K562 (cell line): ENCODE measurements around the gene HMBS. TPM values are rescaled to one million over a fixed set of nuclear protein-coding genes. Genes with fewer than 3 reads are reported as not detected.
A peak's percentile ranks its signal among the peaks of the same experiment; 100 is the strongest.

Experiments used
- ATAC-seq: fragments of 200-7000 bp; cut with Tn5 transposase; 3 replicates; pipeline ENCODE4 v1.9.1; 2020; ENCODE audit warnings: moderate library complexity
- BruUV-seq: library from RNA; stranded (reverse); fragments of 400-500 nt; replicated peaks from 2 replicates; lab custom pipeline; 2021; lab: Mats Ljungman, UMichigan
- CTCF ChIA-PET: fragments of 300-600 bp; formaldehyde crosslinking; extraction: SDS; loops from one replicate; lab custom pipeline; 2021; ENCODE audit warnings: low intra/inter-chr PET ratio; lab: Yijun Ruan, JAX
- POLR2A ChIA-PET: fragments of 300-600, 350-650 bp; sonication (Branson Sonifier 250); formaldehyde crosslinking; extraction: SDS; loops from one replicate; lab custom pipeline; 2021; ENCODE audit warnings: antibody characterized with exemption, inconsistent platforms; lab: Yijun Ruan, JAX
- DNase-seq, 4 experiments: peaks; one replicate each; pipeline versions ENCODE4 v3.0.0 to v3.0.0-alpha.2; 2011 to 2018; ENCODE audit warnings: low spot score in 3 of 4, mixed read lengths in 3 of 4; ENCODE audit errors: extremely low read depth in 1 of 4
- FAIRE-seq: peaks from 2 replicates; lab custom pipeline; 2011; peaks lifted over from hg19 to GRCh38; lab: Jason Lieb, UNC
- H2AFZ ChIP-seq: 2 replicates; pipeline ENCODE4 v1.6.0; 2011; ENCODE audit warnings: low read depth, low read length, control low read depth, inconsistent platforms
- H3K27ac ChIP-seq: fragments of 200-600 bp; 3 replicates; pipeline ENCODE4 v1.8.0; 2011; ENCODE audit warnings: low read depth, mild to moderate bottlenecking, control low read depth, inconsistent platforms, low read length, moderate library complexity, mixed read lengths; ENCODE audit errors: extremely low read depth
- H3K27me3 ChIP-seq, 2 experiments: fragments of 300-600 bp in 1 of 2; 2 replicates in 1 of 2; 3 replicates in 1 of 2; pipeline versions ENCODE4 v1.6.0 to v1.8.0; 2011; ENCODE audit warnings: inconsistent platforms in 2 of 2, low read length in 2 of 2, mild to moderate bottlenecking in 1 of 2, mixed read lengths in 1 of 2, moderate library complexity in 1 of 2; ENCODE audit not compliant: control insufficient read depth in 2 of 2, insufficient read depth in 2 of 2
- H3K36me3 ChIP-seq: fragments of 300-600 bp; 3 replicates; pipeline ENCODE4 v1.8.0; 2011; ENCODE audit warnings: mild to moderate bottlenecking, low read length, inconsistent platforms; ENCODE audit not compliant: control insufficient read depth, insufficient read depth
- H3K4me1 ChIP-seq, 2 experiments: fragments of 200-600 bp in 1 of 2; replicated peaks in 1 of 2; 2 replicates in 1 of 2; 3 replicates in 1 of 2; pipeline versions ENCODE4 v1.5.1 to v1.8.0; 2011; ENCODE audit warnings: inconsistent platforms in 2 of 2, low read length in 2 of 2, mild to moderate bottlenecking in 1 of 2, mixed read lengths in 1 of 2, moderate library complexity in 1 of 2; ENCODE audit not compliant: control insufficient read depth in 2 of 2, insufficient read depth in 2 of 2
- H3K4me2 ChIP-seq: 2 replicates; pipeline ENCODE4 v1.6.1; 2011; ENCODE audit warnings: low read length, control low read depth, inconsistent platforms, mixed read lengths; ENCODE audit not compliant: insufficient read depth
- H3K4me3 ChIP-seq: fragments of 200-600 bp; sonication (generic), shearing (Covaris generic); 2 replicates; pipeline ENCODE4 v1.5.1; 2016; ENCODE audit warnings: control low read depth, inconsistent platforms
- H3K79me2 ChIP-seq: fragments of 200-600 bp; 3 replicates; pipeline ENCODE4 v1.8.0; 2011; ENCODE audit warnings: low read length, inconsistent platforms; ENCODE audit not compliant: control insufficient read depth, insufficient read depth
- H3K9ac ChIP-seq, 2 experiments: 2 replicates each; pipeline versions ENCODE4 v1.6.0 to v1.6.1; 2011; ENCODE audit warnings: low read depth in 2 of 2, low read length in 2 of 2, control low read depth in 1 of 2, inconsistent platforms in 1 of 2, mild to moderate bottlenecking in 1 of 2, mixed read lengths in 1 of 2; ENCODE audit not compliant: insufficient read depth in 1 of 2
- H3K9me1 ChIP-seq: one replicate; pipeline ENCODE4 v1.6.0; 2011; ENCODE audit warnings: inconsistent platforms, mild to moderate bottlenecking, low read length, moderate library complexity; ENCODE audit not compliant: control insufficient read depth, insufficient read depth
- H3K9me3 ChIP-seq: replicated peaks from 2 replicates; pipeline ENCODE4 v1.5.1; 2011; ENCODE audit warnings: low read depth, low read length, inconsistent platforms; ENCODE audit not compliant: control insufficient read depth, insufficient read depth
- H4K20me1 ChIP-seq: replicated peaks from 2 replicates; pipeline ENCODE4 v1.6.1; 2011; ENCODE audit warnings: low read length, inconsistent platforms, mixed read lengths; ENCODE audit not compliant: control insufficient read depth, insufficient read depth
- BRF1 ChIP-seq: IDR thresholded peaks from 3 replicates; pipeline ENCODE4 v1.6.1; 2011; ENCODE audit warnings: borderline replicate concordance, mild to moderate bottlenecking; ENCODE audit not compliant: insufficient read length; ENCODE audit errors: extremely low read depth
- KDM5B ChIP-seq: fragments of 200-600 bp; sonication (generic); IDR thresholded peaks from 2 replicates; pipeline ENCODE4 v1.6.1; 2012; ENCODE audit warnings: low read depth, mild to moderate bottlenecking, moderate library complexity, low read length, control low read depth, inconsistent platforms; ENCODE audit not compliant: insufficient replicate concordance
- PCBP2 ChIP-seq: fragments of 200-400 bp; formaldehyde crosslinking; IDR thresholded peaks from 2 replicates; pipeline ENCODE4 v1.6.1; 2018; ENCODE audit warnings: low read length, low read depth, mild to moderate bottlenecking, moderate library complexity; ENCODE audit not compliant: poor library complexity, severe bottlenecking
- POLR2G ChIP-seq: fragments of 200-400 bp; formaldehyde crosslinking; IDR thresholded peaks from 2 replicates; pipeline ENCODE4 v1.6.1; 2017; ENCODE audit warnings: low read depth, mild to moderate bottlenecking, antibody characterized with exemption, low read length, moderate library complexity
- RBFOX2 ChIP-seq: fragments of 200-400 bp; formaldehyde crosslinking; IDR thresholded peaks from 2 replicates; pipeline ENCODE4 v1.6.1; 2017; ENCODE audit warnings: low read depth, mild to moderate bottlenecking, low read length, moderate library complexity
- ZFP36 ChIP-seq: fragments of 150-350 bp; IDR thresholded peaks from 2 replicates; pipeline ENCODE4 v1.6.1; 2018; ENCODE audit warnings: low read length, low read depth; ENCODE audit not compliant: partially characterized antibody
- WGBS: fragments of 100-300 bp; shearing (Covaris generic); methylation state at CpG from one replicate; pipeline ENCODE4 v1.1.6; 2016; ENCODE audit warnings: low coverage, mixed read lengths; ENCODE audit not compliant: insufficient coverage; ENCODE audit errors: missing lambda C conversion rate; 5-methylcytosine and 5-hydroxymethylcytosine counted together
- in situ Hi-C: fragments of 300-500 bp; cut with MboI; formaldehyde crosslinking; loops from 4 replicates; pipeline ENCODE4 v1.15.0; 2018; ENCODE audit warnings: inconsistent platforms, mixed read lengths
- intact Hi-C: fragments of 100-400 bp; cut with micrococcal nuclease; formaldehyde crosslinking; loops from 2 replicates; pipeline ENCODE4 v1.14.2; 2022
- polyA plus RNA-seq, 8 experiments: library from polyadenylated mRNA; depleted of rRNA in 4 of 8; stranded (reverse) in 5 of 8; unstranded in 3 of 8; fragments of >200 nt; fragmentation: Nextera tagmentation in 2 of 8; fragmentation: Illumina TruSeq in 1 of 8; extraction: Ambion mirVana in 2 of 8; extraction: Trizol in 1 of 8; gene quantifications; 2 replicates each; pipeline versions ENCODE4 v1.2.1 to v1.2.3, GENCODE V29; 2011 to 2014; ENCODE audit warnings: inconsistent platforms in 1 of 8, missing spikeins in 1 of 8
- total RNA-seq, 7 experiments: library from RNA; depleted of rRNA in 6 of 7; stranded (reverse); fragments of >200 nt in 6 of 7; fragmentation: Illumina TruSeq in 2 of 7; extraction: Trizol in 2 of 7; gene quantifications; 2 replicates each; pipeline versions ENCODE4 v1.2.1 to v1.2.3, GENCODE V29; 2011 to 2021; ENCODE audit warnings: low replicate concordance in 1 of 7
- TF ChIP-seq, protein P1 (sequence below): sonication (generic); formaldehyde crosslinking; IDR thresholded peaks from 2 replicates; pipeline ENCODE4 v1.9.0; 2022; ENCODE audit warnings: mild to moderate bottlenecking, missing genetic modification reagents
- TF ChIP-seq, protein P2 (sequence below): fragments of 250-450 bp; sonication (Bioruptor Pico); IDR thresholded peaks from 2 replicates; pipeline ENCODE4 v1.5.0; 2021; ENCODE audit warnings: mild to moderate bottlenecking, moderate library complexity

The HMBS gene
- total and polyA plus RNA-seq, 9 of the 15 experiments (the other 6 are each of a cell fraction or from before 2014, with no cell fraction given) = 56.9 to 385 (median 286) TPM

DNA sequence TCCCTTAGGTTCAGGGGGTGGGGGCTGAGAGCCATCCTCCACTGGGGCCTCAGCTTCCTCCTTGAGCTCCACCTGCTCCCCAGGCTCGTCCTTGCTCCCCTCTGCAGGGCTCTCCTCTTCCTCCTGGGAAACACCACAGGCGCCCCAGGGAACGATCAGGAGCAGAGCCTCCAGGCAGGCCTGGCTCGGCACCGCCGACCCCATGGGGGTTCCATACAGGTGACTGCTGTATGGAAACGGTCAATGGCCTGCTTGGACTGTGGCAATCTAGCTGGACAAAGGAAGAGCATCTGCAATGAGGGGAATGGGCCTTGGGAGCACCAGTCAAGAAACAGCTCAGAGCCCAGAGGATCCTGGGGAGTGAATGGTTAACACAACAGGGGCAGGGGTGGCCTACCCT is 35.6 kb upstream of the HMBS start:
- Histone ChIP-seq H3K9me1 (peaks cover 3% of the 10 kb centered on the region), H2AFZ (no peak overlapping the region), H3K27ac (no peak overlapping the region), H3K4me3 (no peak overlapping the region), H3K9me3 (no peaks in the 10 kb centered on the region), H3K4me1 (no peaks in the 10 kb centered on the region), H3K36me3 (peaks cover 98% of the 10 kb centered on the region), H3K27me3 (no peaks in the 10 kb centered on the region), H3K79me2 (0 out of 3 replicates have a peak, but pooled peaks cover 1% of the 10 kb centered on the region), H4K20me1 (no peaks in the 10 kb centered on the region), H3K4me2 (no peak overlapping the region), H3K9ac (no peak overlapping the region)
- POLR2A ChIA-PET = interaction anchor here (0.6 to 9.3 kb wide), 6 partner anchors 5 to 121 kb away, joined by 3 to 132 read pairs (median 5); partner anchors contain the start of genes HMBS, HYOU1 and VPS11
- CTCF ChIA-PET = no interaction called here
- no TSS peak for BruUV-seq
- DNase-seq (peak in 2 of 4 experiments; percentile 6 to 7), FAIRE-seq (no peak), ATAC-seq (no peak)
- intact Hi-C loops (no loop called here), in situ Hi-C loops (no loop called here)
- 100% methylated on average over 6 of the region's 7 CpGs for WGBS
- peak; percentile 72 for TF ChIP-seq RBFOX2
- peak; percentile 67 for TF ChIP-seq POLR2G
- TF ChIP-seq BRF1 = no peak
- no peak for TF ChIP-seq KDM5B
- TF ChIP-seq, protein P1, sequence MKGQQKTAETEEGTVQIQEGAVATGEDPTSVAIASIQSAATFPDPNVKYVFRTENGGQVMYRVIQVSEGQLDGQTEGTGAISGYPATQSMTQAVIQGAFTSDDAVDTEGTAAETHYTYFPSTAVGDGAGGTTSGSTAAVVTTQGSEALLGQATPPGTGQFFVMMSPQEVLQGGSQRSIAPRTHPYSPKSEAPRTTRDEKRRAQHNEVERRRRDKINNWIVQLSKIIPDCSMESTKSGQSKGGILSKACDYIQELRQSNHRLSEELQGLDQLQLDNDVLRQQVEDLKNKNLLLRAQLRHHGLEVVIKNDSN (CRISPR knock-in tag) = no peak
- TF ChIP-seq, protein P2, sequence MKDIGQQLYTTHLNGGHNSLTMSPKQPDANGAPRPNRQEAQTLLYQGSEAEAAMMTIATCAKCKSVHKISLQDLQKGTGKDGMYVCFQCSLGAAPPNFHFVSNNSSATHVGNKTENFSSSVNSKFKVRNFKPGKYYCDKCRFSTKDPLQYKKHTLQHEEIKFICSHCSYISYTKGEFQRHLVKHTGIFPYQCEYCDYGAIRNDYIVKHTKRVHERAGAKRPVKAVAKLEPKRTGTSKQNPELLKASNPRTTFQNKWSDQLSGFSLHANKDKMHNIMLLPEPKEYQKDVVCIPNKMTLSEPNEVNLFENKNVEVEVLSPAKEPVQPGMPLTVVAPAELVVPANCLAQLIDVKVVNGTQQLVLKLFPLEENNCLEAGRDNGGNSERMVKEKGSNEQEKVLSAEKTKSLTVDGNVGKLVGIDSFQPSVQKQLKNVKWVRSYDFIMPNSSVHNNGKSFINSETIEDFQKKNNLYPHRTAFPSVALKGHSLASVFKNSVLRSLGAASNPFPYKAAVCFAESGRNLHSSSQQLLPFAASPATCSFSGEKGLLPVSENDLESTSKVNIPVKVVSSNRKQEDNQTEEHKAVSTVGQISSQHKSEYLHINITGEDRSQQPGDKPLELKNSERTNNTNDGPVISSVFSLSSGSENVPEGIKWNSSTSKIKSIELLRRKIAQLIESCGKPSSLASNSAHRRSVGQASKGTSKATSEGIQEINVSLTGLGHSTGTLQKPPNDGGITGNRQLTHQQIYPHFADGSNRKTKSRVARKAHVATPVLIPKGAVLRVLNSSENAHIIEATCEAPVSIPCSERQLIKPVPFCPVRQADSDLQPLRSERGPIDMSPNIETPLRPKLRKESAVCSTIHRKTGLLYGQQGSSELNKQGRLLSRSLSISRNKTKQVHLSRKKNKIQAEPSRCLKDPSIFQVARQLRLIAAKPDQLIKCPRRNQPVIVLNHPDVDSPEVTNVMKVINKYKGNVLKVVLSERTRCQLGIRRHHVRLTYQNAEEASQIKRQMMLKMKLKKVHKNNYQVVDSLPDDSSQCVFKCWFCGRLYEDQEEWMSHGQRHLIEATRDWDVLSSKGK (CRISPR knock-in tag) = no peak
- no peak for TF ChIP-seq ZFP36
- no peak for TF ChIP-seq PCBP2
